DOHH2 (cell line): ENCODE measurements around the gene SLFN5.

Experiments
- H3F3A ChIP-seq: fragments of 200-600 bp; sonication (generic), shearing (Covaris generic); 2 replicates; pipeline ENCODE4 v1.6.0; 2016; ENCODE audit warnings: antibody characterized with exemption, mild to moderate bottlenecking; ENCODE audit not compliant: control insufficient read depth, insufficient read depth
- H3K27ac ChIP-seq: fragments of 200-600 bp; sonication (generic); 2 replicates; pipeline ENCODE4 v1.5.1; 2014; ENCODE audit warnings: low read depth, mild to moderate bottlenecking, low read length, moderate library complexity
- H3K27me3 ChIP-seq: fragments of 200-600 bp; sonication (generic); 2 replicates; pipeline ENCODE4 v1.6.1; 2014; ENCODE audit warnings: mild to moderate bottlenecking, low read length, mixed read lengths; ENCODE audit not compliant: control insufficient read depth
- H3K36me3 ChIP-seq: fragments of 200-600 bp; sonication (generic); 2 replicates; pipeline ENCODE4 v1.6.1; 2014; ENCODE audit warnings: mild to moderate bottlenecking, low read length, moderate library complexity, mixed read lengths; ENCODE audit not compliant: control insufficient read depth
- H3K4me1 ChIP-seq: fragments of 200-600 bp; sonication (generic); 2 replicates; pipeline ENCODE4 v1.6.1; 2014; ENCODE audit warnings: mild to moderate bottlenecking, low read length, mixed read lengths; ENCODE audit not compliant: control insufficient read depth
- H3K4me2 ChIP-seq: fragments of 200-600 bp; sonication (generic); 2 replicates; pipeline ENCODE4 v1.6.0; 2014; ENCODE audit warnings: mild to moderate bottlenecking, low read length, moderate library complexity
- H3K4me3 ChIP-seq: fragments of 200-600 bp; sonication (generic); 2 replicates; pipeline ENCODE4 v1.5.1; 2014; ENCODE audit warnings: mild to moderate bottlenecking, low read length, mixed read lengths
- H3K79me2 ChIP-seq: fragments of 200-600 bp; sonication (generic); 2 replicates; pipeline ENCODE4 v1.6.1; 2014; ENCODE audit warnings: mild to moderate bottlenecking, low read length, mixed read lengths; ENCODE audit not compliant: control insufficient read depth
- H3K9me2 ChIP-seq: fragments of 200-600 bp; sonication (generic); replicated peaks from 2 replicates; pipeline ENCODE4 v1.6.1; 2014; ENCODE audit warnings: mild to moderate bottlenecking, low read length, mixed read lengths; ENCODE audit not compliant: control insufficient read depth
- H3K9me3 ChIP-seq: fragments of 200-600 bp; sonication (generic); 2 replicates; pipeline ENCODE4 v1.6.1; 2014; ENCODE audit warnings: antibody characterized with exemption, low read length, mixed read lengths; ENCODE audit not compliant: control insufficient read depth, insufficient read depth
- H4K20me1 ChIP-seq: fragments of 200-600 bp; sonication (generic); 2 replicates; pipeline ENCODE4 v1.6.0; 2014; ENCODE audit warnings: low read depth, mild to moderate bottlenecking, antibody characterized with exemption, low read length, moderate library complexity; ENCODE audit not compliant: control insufficient read depth, insufficient read depth
- EZH2phosphoT487 ChIP-seq: fragments of 200-600 bp; sonication (generic); IDR thresholded peaks from 2 replicates; pipeline ENCODE4 v1.6.1; 2017; ENCODE audit warnings: borderline replicate concordance, mild to moderate bottlenecking, antibody characterized with exemption, low read length, moderate library complexity, mixed read lengths
- TF ChIP-seq, protein P1 (sequence below): fragments of 200-600 bp; sonication (generic); IDR thresholded peaks from one replicate; pipeline ENCODE4 v1.5.1; 2014; ENCODE audit warnings: antibody characterized with exemption, mild to moderate bottlenecking, low read depth, low read length; ENCODE audit not compliant: poor library complexity, severe bottlenecking

SLFN5 gene

DNA sequence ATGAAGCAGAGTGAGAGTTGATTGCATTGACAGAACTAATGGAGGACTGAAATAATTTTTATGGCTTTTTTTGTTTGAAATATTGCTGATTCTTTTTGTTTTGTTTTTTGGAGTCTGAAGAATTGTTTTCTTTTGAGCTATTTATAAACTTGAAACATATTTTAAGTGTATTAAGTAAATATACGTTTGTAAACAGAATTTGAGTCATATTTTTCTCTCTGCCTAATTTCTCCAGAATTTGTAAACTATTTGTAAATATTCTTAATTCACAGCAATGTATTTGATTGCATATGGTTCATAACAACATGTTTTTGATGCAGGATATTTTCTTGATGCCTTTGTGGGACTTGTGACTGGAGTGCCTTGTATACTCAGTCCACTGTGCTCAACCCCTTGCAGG, 79.9 kb downstream of the SLFN5 start:
- no peaks in the 10 kb centered on the region for H3K9me2 ChIP-seq
- H3K36me3 ChIP-seq = no peaks in the 10 kb centered on the region
- no peak overlapping the region for H3K27ac ChIP-seq
- no peaks in the 10 kb centered on the region for H4K20me1 ChIP-seq
- no peak overlapping the region for H3K4me2 ChIP-seq
- peaks cover 5% of the 10 kb centered on the region; the same call in 1 of the 2 replicates for H3K27me3 ChIP-seq
- no peak overlapping the region for H3K4me3 ChIP-seq
- TF ChIP-seq, protein P1, sequence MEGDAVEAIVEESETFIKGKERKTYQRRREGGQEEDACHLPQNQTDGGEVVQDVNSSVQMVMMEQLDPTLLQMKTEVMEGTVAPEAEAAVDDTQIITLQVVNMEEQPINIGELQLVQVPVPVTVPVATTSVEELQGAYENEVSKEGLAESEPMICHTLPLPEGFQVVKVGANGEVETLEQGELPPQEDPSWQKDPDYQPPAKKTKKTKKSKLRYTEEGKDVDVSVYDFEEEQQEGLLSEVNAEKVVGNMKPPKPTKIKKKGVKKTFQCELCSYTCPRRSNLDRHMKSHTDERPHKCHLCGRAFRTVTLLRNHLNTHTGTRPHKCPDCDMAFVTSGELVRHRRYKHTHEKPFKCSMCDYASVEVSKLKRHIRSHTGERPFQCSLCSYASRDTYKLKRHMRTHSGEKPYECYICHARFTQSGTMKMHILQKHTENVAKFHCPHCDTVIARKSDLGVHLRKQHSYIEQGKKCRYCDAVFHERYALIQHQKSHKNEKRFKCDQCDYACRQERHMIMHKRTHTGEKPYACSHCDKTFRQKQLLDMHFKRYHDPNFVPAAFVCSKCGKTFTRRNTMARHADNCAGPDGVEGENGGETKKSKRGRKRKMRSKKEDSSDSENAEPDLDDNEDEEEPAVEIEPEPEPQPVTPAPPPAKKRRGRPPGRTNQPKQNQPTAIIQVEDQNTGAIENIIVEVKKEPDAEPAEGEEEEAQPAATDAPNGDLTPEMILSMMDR = no peak
- TF ChIP-seq EZH2phosphoT487 = no peak
- no peaks in the 10 kb centered on the region for H3F3A ChIP-seq
- peaks cover 4% of the 10 kb centered on the region; the same call in 1 of the 2 replicates for H3K9me3 ChIP-seq
- no peaks in the 10 kb centered on the region for H3K4me1 ChIP-seq
- no peaks in the 10 kb centered on the region for H3K79me2 ChIP-seq
